K562 (cell line): Measurements from ENCODE around the gene OVOL1. TPM values are rescaled to one million over a fixed set of nuclear protein-coding genes. Genes with fewer than 3 reads are reported as not detected.

Experiments
- ATAC-seq: fragments of 200-7000 bp; cut with Tn5 transposase; 3 replicates; pipeline ENCODE4 v1.9.1; 2020; ENCODE audit warnings: moderate library complexity
- BruUV-seq: library from RNA; stranded (reverse); fragments of 400-500 nt; replicated peaks from 2 replicates; lab custom pipeline; 2021; lab: Mats Ljungman, UMichigan
- CTCF ChIA-PET: fragments of 300-600 bp; formaldehyde crosslinking; extraction: SDS; loops from one replicate; lab custom pipeline; 2021; ENCODE audit warnings: low intra/inter-chr PET ratio; lab: Yijun Ruan, JAX
- POLR2A ChIA-PET: fragments of 300-600, 350-650 bp; sonication (Branson Sonifier 250); formaldehyde crosslinking; extraction: SDS; loops from one replicate; lab custom pipeline; 2021; ENCODE audit warnings: antibody characterized with exemption, inconsistent platforms; lab: Yijun Ruan, JAX
- DNase-seq, 4 experiments: peaks; one replicate each; pipeline versions ENCODE4 v3.0.0 to v3.0.0-alpha.2; 2011 to 2018; ENCODE audit warnings: low spot score in 3 of 4, mixed read lengths in 3 of 4; ENCODE audit errors: extremely low read depth in 1 of 4
- FAIRE-seq: peaks from 2 replicates; lab custom pipeline; 2011; peaks lifted over from hg19 to GRCh38; lab: Jason Lieb, UNC
- H2AFZ ChIP-seq: 2 replicates; pipeline ENCODE4 v1.6.0; 2011; ENCODE audit warnings: low read depth, low read length, control low read depth, inconsistent platforms
- H3K27ac ChIP-seq: fragments of 200-600 bp; 3 replicates; pipeline ENCODE4 v1.8.0; 2011; ENCODE audit warnings: low read depth, mild to moderate bottlenecking, control low read depth, inconsistent platforms, low read length, moderate library complexity, mixed read lengths; ENCODE audit errors: extremely low read depth
- H3K27me3 ChIP-seq, 2 experiments: fragments of 300-600 bp in 1 of 2; 2 replicates in 1 of 2; 3 replicates in 1 of 2; pipeline versions ENCODE4 v1.6.0 to v1.8.0; 2011; ENCODE audit warnings: inconsistent platforms in 2 of 2, low read length in 2 of 2, mild to moderate bottlenecking in 1 of 2, mixed read lengths in 1 of 2, moderate library complexity in 1 of 2; ENCODE audit not compliant: control insufficient read depth in 2 of 2, insufficient read depth in 2 of 2
- H3K36me3 ChIP-seq: fragments of 300-600 bp; 3 replicates; pipeline ENCODE4 v1.8.0; 2011; ENCODE audit warnings: mild to moderate bottlenecking, low read length, inconsistent platforms; ENCODE audit not compliant: control insufficient read depth, insufficient read depth
- H3K4me1 ChIP-seq, 2 experiments: fragments of 200-600 bp in 1 of 2; replicated peaks in 1 of 2; 2 replicates in 1 of 2; 3 replicates in 1 of 2; pipeline versions ENCODE4 v1.5.1 to v1.8.0; 2011; ENCODE audit warnings: inconsistent platforms in 2 of 2, low read length in 2 of 2, mild to moderate bottlenecking in 1 of 2, mixed read lengths in 1 of 2, moderate library complexity in 1 of 2; ENCODE audit not compliant: control insufficient read depth in 2 of 2, insufficient read depth in 2 of 2
- H3K4me2 ChIP-seq: 2 replicates; pipeline ENCODE4 v1.6.1; 2011; ENCODE audit warnings: low read length, control low read depth, inconsistent platforms, mixed read lengths; ENCODE audit not compliant: insufficient read depth
- H3K4me3 ChIP-seq: fragments of 200-600 bp; sonication (generic), shearing (Covaris generic); 2 replicates; pipeline ENCODE4 v1.5.1; 2016; ENCODE audit warnings: control low read depth, inconsistent platforms
- H3K79me2 ChIP-seq: fragments of 200-600 bp; 3 replicates; pipeline ENCODE4 v1.8.0; 2011; ENCODE audit warnings: low read length, inconsistent platforms; ENCODE audit not compliant: control insufficient read depth, insufficient read depth
- H3K9ac ChIP-seq, 2 experiments: 2 replicates each; pipeline versions ENCODE4 v1.6.0 to v1.6.1; 2011; ENCODE audit warnings: low read depth in 2 of 2, low read length in 2 of 2, control low read depth in 1 of 2, inconsistent platforms in 1 of 2, mild to moderate bottlenecking in 1 of 2, mixed read lengths in 1 of 2; ENCODE audit not compliant: insufficient read depth in 1 of 2
- H3K9me1 ChIP-seq: one replicate; pipeline ENCODE4 v1.6.0; 2011; ENCODE audit warnings: inconsistent platforms, mild to moderate bottlenecking, low read length, moderate library complexity; ENCODE audit not compliant: control insufficient read depth, insufficient read depth
- H3K9me3 ChIP-seq: replicated peaks from 2 replicates; pipeline ENCODE4 v1.5.1; 2011; ENCODE audit warnings: low read depth, low read length, inconsistent platforms; ENCODE audit not compliant: control insufficient read depth, insufficient read depth
- H4K20me1 ChIP-seq: replicated peaks from 2 replicates; pipeline ENCODE4 v1.6.1; 2011; ENCODE audit warnings: low read length, inconsistent platforms, mixed read lengths; ENCODE audit not compliant: control insufficient read depth, insufficient read depth
- BCLAF1 ChIP-seq, 2 experiments: fragments of 450-650 bp in 1 of 2; IDR thresholded peaks; 2 replicates each; pipeline ENCODE4 v1.6.1; 2011 to 2017; ENCODE audit warnings: low read depth in 2 of 2, antibody characterized with exemption in 1 of 2, borderline replicate concordance in 1 of 2, low read length in 1 of 2, mild to moderate bottlenecking in 1 of 2, mixed read lengths in 1 of 2; ENCODE audit not compliant: control insufficient read depth in 1 of 2
- BCOR ChIP-seq: fragments of 450-650 bp; IDR thresholded peaks from 2 replicates; pipeline ENCODE4 v1.6.1; 2016
- CTBP1 ChIP-seq: fragments of 450-650 bp; IDR thresholded peaks from 2 replicates; pipeline ENCODE4 v1.6.1; 2016; ENCODE audit warnings: borderline replicate concordance
- KDM1A ChIP-seq, 2 experiments: fragments of 450-650 bp; IDR thresholded peaks; 2 replicates each; pipeline ENCODE4 v1.6.1; 2016; ENCODE audit warnings: mild to moderate bottlenecking in 2 of 2
- PHB2 ChIP-seq: fragments of 450-650 bp; IDR thresholded peaks from 2 replicates; pipeline ENCODE4 v1.6.1; 2017; ENCODE audit warnings: low read depth
- PKNOX1 ChIP-seq: fragments of 450-650 bp; IDR thresholded peaks from 2 replicates; pipeline ENCODE4 v1.6.1; 2016
- RBM25 ChIP-seq: fragments of 200-400 bp; formaldehyde crosslinking; IDR thresholded peaks from 2 replicates; pipeline ENCODE4 v1.6.1; 2018; ENCODE audit warnings: low read length, low read depth, moderate library complexity; ENCODE audit not compliant: severe bottlenecking
- SOX6 ChIP-seq: fragments of 450-650 bp; IDR thresholded peaks from 2 replicates; pipeline ENCODE4 v1.6.1; 2014; ENCODE audit warnings: mild to moderate bottlenecking
- TCF3 ChIP-seq: sonication (generic); formaldehyde crosslinking; IDR thresholded peaks from 2 replicates; pipeline ENCODE4 v1.4.0; 2020; ENCODE audit warnings: mild to moderate bottlenecking, missing genetic modification reagents
- ZBTB9 ChIP-seq: fragments of 450-650 bp; formaldehyde crosslinking; IDR thresholded peaks from 2 replicates; pipeline ENCODE4 v1.4.0; 2020; ENCODE audit warnings: mild to moderate bottlenecking, moderate library complexity
- WGBS: fragments of 100-300 bp; shearing (Covaris generic); methylation state at CpG from one replicate; pipeline ENCODE4 v1.1.6; 2016; ENCODE audit warnings: low coverage, mixed read lengths; ENCODE audit not compliant: insufficient coverage; ENCODE audit errors: missing lambda C conversion rate; 5-methylcytosine and 5-hydroxymethylcytosine counted together
- in situ Hi-C: fragments of 300-500 bp; cut with MboI; formaldehyde crosslinking; loops from 4 replicates; pipeline ENCODE4 v1.15.0; 2018; ENCODE audit warnings: inconsistent platforms, mixed read lengths
- intact Hi-C: fragments of 100-400 bp; cut with micrococcal nuclease; formaldehyde crosslinking; loops from 2 replicates; pipeline ENCODE4 v1.14.2; 2022
- polyA plus RNA-seq, 8 experiments: library from polyadenylated mRNA; depleted of rRNA in 4 of 8; stranded (reverse) in 5 of 8; unstranded in 3 of 8; fragments of >200 nt; fragmentation: Nextera tagmentation in 2 of 8; fragmentation: Illumina TruSeq in 1 of 8; extraction: Ambion mirVana in 2 of 8; extraction: Trizol in 1 of 8; gene quantifications; 2 replicates each; pipeline versions ENCODE4 v1.2.1 to v1.2.3, GENCODE V29; 2011 to 2014; ENCODE audit warnings: inconsistent platforms in 1 of 8, missing spikeins in 1 of 8
- total RNA-seq, 7 experiments: library from RNA; depleted of rRNA in 6 of 7; stranded (reverse); fragments of >200 nt in 6 of 7; fragmentation: Illumina TruSeq in 2 of 7; extraction: Trizol in 2 of 7; gene quantifications; 2 replicates each; pipeline versions ENCODE4 v1.2.1 to v1.2.3, GENCODE V29; 2011 to 2021; ENCODE audit warnings: low replicate concordance in 1 of 7

The OVOL1 gene
- total and polyA plus RNA-seq, 9 of the 15 experiments (the other 6 are each of a cell fraction or from before 2014, with no cell fraction given): 0.09 TPM; not detected in 8

GRCh38 chr11:65781152-65781961 is 5.5 kb upstream of the OVOL1 start (continued):
- TF ChIP-seq PKNOX1 (no peak), SOX6 (no peak), CTBP1 (0 out of 2 replicates have a peak, but pooled peaks have one; percentile 7), PHB2 (no peak)

- Histone ChIP-seq H3K9ac (peak overlapping the region in 1 of 2 experiments; percentile 87; a peak in 1 of 4 replicates), H3K4me1 (peaks cover 7 to 58% of the 10 kb centered on the region in 2 experiments; a peak in 4 of 5 replicates), H3K79me2 (peaks cover 22% of the 10 kb centered on the region), H4K20me1 (peaks cover 13% of the 10 kb centered on the region; the same call in 1 of the 2 replicates), H3K27ac (no peak overlapping the region), H2AFZ (no peak overlapping the region), H3K9me1 (peaks cover 13% of the 10 kb centered on the region)
- no peak for FAIRE-seq
- CTCF ChIA-PET: no interaction called here
- in situ Hi-C loops (no loop called here), intact Hi-C loops (loop anchor here (5.0 to 10.0 kb wide), 3 partner anchors 35 to 203 kb away; partner anchors contain the start of gene FIBP)
- WGBS: 62% methylated on average over 11 of the region's 13 CpGs
- BruUV-seq: no TSS peak
- TF ChIP-seq RBM25 (peak; percentile 58), KDM1A (IDR thresholded peaks at IDR 0.05) (peak in 1 of 2 experiments; percentile 51; a peak in 1 of 4 replicates), BCOR (peak; percentile 72), TCF3 (CRISPR knock-in tag) (no peak), ZBTB9 (CRISPR knock-in tag) (no peak), BCLAF1 (IDR thresholded peaks at IDR 0.05; ENCODE audit: borderline replicate concordance in 1 of 2, control insufficient read depth in 1 of 2, low read depth in 2 of 2, low read length in 1 of 2) (no peak)
- TF ChIP-seq, all 486 proteins: peak for 3
- no peaks in the 10 kb centered on the region for H3K27me3 ChIP-seq
- H3K9me3 ChIP-seq: no peaks in the 10 kb centered on the region
- no peak overlapping the region for H3K4me3 ChIP-seq
- POLR2A ChIA-PET: interaction anchor here (1.0 to 1.4 kb wide), 4 partner anchors 16 to 283 kb away, joined by 3 to 10 read pairs (median 4); no protein-coding TSS in a partner anchor
- DNase-seq: no peak
- no peak for ATAC-seq
- no peak overlapping the region for H3K4me2 ChIP-seq
- H3K36me3 ChIP-seq: peaks cover 25% of the 10 kb centered on the region; the same call in 2 of the 3 replicates
Observed at GRCh38 chr11:65781962-65782815, 4.7 kb upstream of the OVOL1 start.
